ENCODE results near the gene ABCB1.

DNA sequence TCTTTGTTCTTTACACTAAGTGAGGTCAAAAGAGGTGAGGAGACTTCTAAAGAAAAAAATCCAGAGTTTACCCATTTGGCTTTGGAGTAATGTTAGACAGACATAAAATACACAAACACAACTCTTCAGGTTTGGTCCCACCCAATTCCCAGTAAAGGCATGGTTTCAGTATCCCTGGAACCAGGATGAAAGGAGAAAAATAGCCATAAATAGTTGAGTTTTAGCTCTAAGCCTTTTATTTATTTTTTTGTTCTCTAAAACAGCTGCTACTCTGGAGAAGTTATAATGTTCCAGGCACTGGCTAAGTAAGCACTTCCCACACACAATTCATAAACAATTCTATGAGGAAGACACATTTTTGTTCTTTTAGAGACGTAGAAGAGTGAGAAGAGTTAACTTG, 4.0 kb downstream of the ABCB1 start:
- TF ChIP-seq, protein P1, sequence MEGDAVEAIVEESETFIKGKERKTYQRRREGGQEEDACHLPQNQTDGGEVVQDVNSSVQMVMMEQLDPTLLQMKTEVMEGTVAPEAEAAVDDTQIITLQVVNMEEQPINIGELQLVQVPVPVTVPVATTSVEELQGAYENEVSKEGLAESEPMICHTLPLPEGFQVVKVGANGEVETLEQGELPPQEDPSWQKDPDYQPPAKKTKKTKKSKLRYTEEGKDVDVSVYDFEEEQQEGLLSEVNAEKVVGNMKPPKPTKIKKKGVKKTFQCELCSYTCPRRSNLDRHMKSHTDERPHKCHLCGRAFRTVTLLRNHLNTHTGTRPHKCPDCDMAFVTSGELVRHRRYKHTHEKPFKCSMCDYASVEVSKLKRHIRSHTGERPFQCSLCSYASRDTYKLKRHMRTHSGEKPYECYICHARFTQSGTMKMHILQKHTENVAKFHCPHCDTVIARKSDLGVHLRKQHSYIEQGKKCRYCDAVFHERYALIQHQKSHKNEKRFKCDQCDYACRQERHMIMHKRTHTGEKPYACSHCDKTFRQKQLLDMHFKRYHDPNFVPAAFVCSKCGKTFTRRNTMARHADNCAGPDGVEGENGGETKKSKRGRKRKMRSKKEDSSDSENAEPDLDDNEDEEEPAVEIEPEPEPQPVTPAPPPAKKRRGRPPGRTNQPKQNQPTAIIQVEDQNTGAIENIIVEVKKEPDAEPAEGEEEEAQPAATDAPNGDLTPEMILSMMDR (IDR thresholded peaks at IDR 0.05), result no peak
- TF ChIP-seq ZFX (IDR thresholded peaks at IDR 0.05; ENCODE audit: borderline replicate concordance), result no peak

Data from 22Rv1 (cell line).